HFFc6 (cell line): ENCODE measurements around the gene TXLNA. TPM values are rescaled to one million over a fixed set of nuclear protein-coding genes. Genes with fewer than 3 reads are reported as not detected.

Source experiments
- DNase-seq: peaks from one replicate; pipeline ENCODE4 v3.0.0-alpha.2; 2018
- H3K27ac Mint-ChIP-seq: 2 replicates; pipeline ENCODE4 v1.8.0; 2020; ENCODE audit warnings: mild to moderate bottlenecking, mixed read lengths
- H3K27me3 Mint-ChIP-seq: 2 replicates; pipeline ENCODE4 v1.8.0; 2021; ENCODE audit warnings: mild to moderate bottlenecking, moderate library complexity, mixed read lengths; ENCODE audit not compliant: insufficient read depth
- H3K36me3 Mint-ChIP-seq: 2 replicates; pipeline ENCODE4 v1.8.0; 2021; ENCODE audit warnings: low read depth, mixed read lengths
- H3K4me1 Mint-ChIP-seq: 2 replicates; pipeline ENCODE4 v1.8.0; 2020; ENCODE audit warnings: low read depth, mixed read lengths
- H3K4me3 Mint-ChIP-seq: 2 replicates; pipeline ENCODE4 v1.8.0; 2020; ENCODE audit warnings: mild to moderate bottlenecking, moderate library complexity, mixed read lengths
- H3K9me3 Mint-ChIP-seq: 2 replicates; pipeline ENCODE4 v1.8.0; 2020; ENCODE audit warnings: mild to moderate bottlenecking, mixed read lengths
- total RNA-seq, 6 experiments: library from RNA; stranded (reverse); fragmentation: NEBNext Ultra II Directional; extraction: Animal tissue kit (Norgen Biotek cat#: 25700); gene quantifications; 2 replicates in 1 of 6; 3 replicates in 5 of 6; pipeline ENCODE4 v1.2.3, GENCODE V29; 2021
- TF ChIP-seq, protein P1 (sequence below): fragments of 200-600 bp; sonication (generic); IDR thresholded peaks from 2 replicates; pipeline ENCODE4 v1.5.0; 2021; ENCODE audit warnings: antibody characterized with exemption, mild to moderate bottlenecking

The TXLNA gene
- total RNA-seq, 6 experiments from 2014 or later, result 89.4 to 95.2 (median 93.0) TPM

DNA sequence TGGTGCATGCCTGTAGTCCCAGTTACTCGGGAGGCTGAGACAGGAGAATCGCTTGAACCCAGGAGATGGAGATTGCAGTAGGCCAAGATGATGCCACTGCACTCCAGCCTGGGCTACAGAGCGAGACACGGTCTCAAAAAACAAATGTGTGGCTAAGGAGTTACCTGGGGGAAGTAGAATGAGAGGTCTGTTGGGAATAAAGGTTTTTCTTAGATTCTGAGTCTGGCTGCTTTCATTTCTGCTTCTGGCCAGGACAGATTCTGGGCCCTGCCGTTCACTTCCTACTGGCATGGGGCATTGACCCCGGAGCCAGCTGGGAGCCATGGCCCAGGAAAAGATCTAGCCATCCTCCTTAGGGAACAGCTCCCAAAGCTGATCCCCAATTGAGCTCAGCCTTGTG is 29.0 kb downstream of the TXLNA start:
- DNase-seq, result no peak
- TF ChIP-seq, protein P1, sequence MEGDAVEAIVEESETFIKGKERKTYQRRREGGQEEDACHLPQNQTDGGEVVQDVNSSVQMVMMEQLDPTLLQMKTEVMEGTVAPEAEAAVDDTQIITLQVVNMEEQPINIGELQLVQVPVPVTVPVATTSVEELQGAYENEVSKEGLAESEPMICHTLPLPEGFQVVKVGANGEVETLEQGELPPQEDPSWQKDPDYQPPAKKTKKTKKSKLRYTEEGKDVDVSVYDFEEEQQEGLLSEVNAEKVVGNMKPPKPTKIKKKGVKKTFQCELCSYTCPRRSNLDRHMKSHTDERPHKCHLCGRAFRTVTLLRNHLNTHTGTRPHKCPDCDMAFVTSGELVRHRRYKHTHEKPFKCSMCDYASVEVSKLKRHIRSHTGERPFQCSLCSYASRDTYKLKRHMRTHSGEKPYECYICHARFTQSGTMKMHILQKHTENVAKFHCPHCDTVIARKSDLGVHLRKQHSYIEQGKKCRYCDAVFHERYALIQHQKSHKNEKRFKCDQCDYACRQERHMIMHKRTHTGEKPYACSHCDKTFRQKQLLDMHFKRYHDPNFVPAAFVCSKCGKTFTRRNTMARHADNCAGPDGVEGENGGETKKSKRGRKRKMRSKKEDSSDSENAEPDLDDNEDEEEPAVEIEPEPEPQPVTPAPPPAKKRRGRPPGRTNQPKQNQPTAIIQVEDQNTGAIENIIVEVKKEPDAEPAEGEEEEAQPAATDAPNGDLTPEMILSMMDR, result no peak
- no peaks in the 10 kb centered on the region for H3K9me3 Mint-ChIP-seq
- H3K4me3 Mint-ChIP-seq, result no peak overlapping the region
- H3K27me3 Mint-ChIP-seq, result peaks cover 1% of the 10 kb centered on the region
- H3K36me3 Mint-ChIP-seq, result peaks cover 7% of the 10 kb centered on the region; the same call in 1 of the 2 replicates
- peaks cover 20% of the 10 kb centered on the region for H3K4me1 Mint-ChIP-seq
- peak overlapping the region; percentile 59 for H3K27ac Mint-ChIP-seq

GRCh38 chr1:32208891-32209328 is 29.4 kb downstream of the TXLNA start, which contains the start of gene DCDC2B:
Gene DCDC2B (plus strand): TSS chr1:32209089. CDS start chr1:32209094, 5 bp downstream.
- TF ChIP-seq, protein P1, result no peak

DNA sequence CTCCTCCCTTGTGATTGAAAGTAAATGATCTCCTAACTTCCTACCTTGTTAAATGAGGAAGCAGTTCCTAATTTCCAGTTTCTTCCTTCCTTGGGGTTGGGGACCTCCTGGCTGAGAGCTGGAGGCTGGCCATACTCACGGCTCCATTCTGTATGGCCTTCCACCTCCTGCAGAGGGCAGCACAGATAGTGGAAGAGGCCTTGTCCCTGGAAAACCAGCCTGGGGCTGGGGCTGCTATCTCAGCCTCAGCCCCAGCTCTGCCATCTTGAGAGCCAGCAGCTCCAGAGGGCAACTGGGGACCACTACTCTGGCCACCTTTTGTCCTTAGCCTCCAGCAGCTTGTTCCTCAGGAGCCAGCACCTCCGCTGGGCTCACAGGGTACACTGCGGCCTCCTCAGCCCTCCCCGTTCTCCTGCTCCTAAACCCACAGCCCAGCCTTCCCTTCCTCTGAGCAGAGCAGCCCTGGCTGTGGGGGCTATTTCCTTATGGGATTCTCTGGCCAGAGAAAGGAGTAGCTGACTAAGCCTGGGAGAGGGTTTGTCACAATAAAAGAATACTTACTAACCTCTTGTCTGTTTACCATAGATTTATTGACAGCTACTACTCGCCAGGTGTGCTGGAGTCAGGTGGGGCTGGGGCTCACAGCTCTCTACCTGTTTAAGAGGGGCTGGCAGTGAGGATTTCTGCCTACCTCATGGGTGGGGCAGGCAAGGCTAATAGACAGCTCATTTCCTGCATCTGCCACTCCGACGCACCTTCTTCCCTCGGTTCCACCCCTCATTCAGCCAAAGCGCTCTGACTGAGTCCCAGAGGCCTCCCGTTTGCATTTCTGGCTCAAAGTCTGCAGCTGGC is 36.4 kb downstream of the TXLNA start:
- Mint-ChIP-seq H3K4me1 (peaks cover 16% of the 10 kb centered on the region), H3K27ac (no peak overlapping the region), H3K27me3 (no peaks in the 10 kb centered on the region), H3K36me3 (peaks cover 19% of the 10 kb centered on the region; the same call in 1 of the 2 replicates), H3K9me3 (no peaks in the 10 kb centered on the region), H3K4me3 (no peak overlapping the region)
- DNase-seq, result peak; percentile 49
- TF ChIP-seq, protein P1, result peak; percentile 86

More at GRCh38 chr1:32208891-32209328, 29.4 kb downstream of the TXLNA start, which contains the start of gene DCDC2B:
- Mint-ChIP-seq H3K27me3 (peaks cover 1% of the 10 kb centered on the region), H3K4me3 (no peak within 1 kb of the TSS; the same call in 1 of the 2 replicates), H3K36me3 (peaks cover 7% of the 10 kb centered on the region; the same call in 1 of the 2 replicates), H3K27ac (peak within 1 kb of the TSS; percentile 59), H3K4me1 (peaks cover 16% of the 10 kb centered on the region), H3K9me3 (no peaks in the 10 kb centered on the region)
- DNase-seq, result peak; percentile 39

DNA sequence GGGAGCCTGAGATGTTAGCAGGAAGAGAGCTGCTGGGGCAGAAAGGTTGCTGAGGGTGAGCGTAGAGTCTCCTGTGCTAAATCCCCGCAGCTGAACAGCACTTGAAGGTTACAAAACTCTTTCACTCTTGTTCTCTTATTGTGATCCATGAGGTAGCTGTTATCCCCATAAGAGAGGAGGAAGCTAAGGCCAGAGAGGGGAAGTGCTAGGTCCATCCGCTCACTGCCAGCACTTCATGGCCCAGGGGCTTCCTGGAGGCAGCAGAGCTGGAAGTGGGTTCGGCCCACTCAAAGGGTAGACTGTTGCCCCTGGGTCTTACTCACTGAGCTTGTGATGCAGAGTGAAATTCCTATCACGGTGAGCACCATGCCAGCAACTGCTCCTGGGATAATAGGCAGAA is 37.1 kb downstream of the TXLNA start:
- no peaks in the 10 kb centered on the region for H3K9me3 Mint-ChIP-seq

GRCh38 chr1:32219022-32219421 is 39.5 kb downstream of the TXLNA start:
- H3K27ac Mint-ChIP-seq, result peak overlapping the region; percentile 66; the same call in 1 of the 2 replicates
- no peak overlapping the region; the same call in 1 of the 2 replicates for H3K4me3 Mint-ChIP-seq
- H3K27me3 Mint-ChIP-seq, result peaks cover 2% of the 10 kb centered on the region
- no peak for DNase-seq
- TF ChIP-seq, protein P1, result no peak
- H3K9me3 Mint-ChIP-seq, result no peaks in the 10 kb centered on the region
- peaks cover 34% of the 10 kb centered on the region for H3K4me1 Mint-ChIP-seq
- peaks cover 34% of the 10 kb centered on the region for H3K36me3 Mint-ChIP-seq

More for the DNA sequence above, 37.1 kb downstream of the TXLNA start:
- H3K27ac Mint-ChIP-seq, result no peak overlapping the region
- H3K36me3 Mint-ChIP-seq, result peaks cover 19% of the 10 kb centered on the region; the same call in 1 of the 2 replicates
- no peak for DNase-seq
- H3K4me3 Mint-ChIP-seq, result no peak overlapping the region
- H3K27me3 Mint-ChIP-seq, result no peaks in the 10 kb centered on the region; the same call in 1 of the 2 replicates
- TF ChIP-seq, protein P1, result no peak
- H3K4me1 Mint-ChIP-seq, result peaks cover 23% of the 10 kb centered on the region
